Panc1 (cell line): ENCODE measurements around the gene GPR107. TPM values are rescaled to one million over a fixed set of nuclear protein-coding genes. Genes with fewer than 3 reads are reported as not detected.

ENCODE experiments used
- ATAC-seq: fragments of 200-7000 bp; cut with Tn5 transposase; 2 replicates; pipeline ENCODE4 v1.9.1; 2020; ENCODE audit warnings: mild to moderate bottlenecking, moderate library complexity
- BruUV-seq: library from RNA; stranded (reverse); fragments of 400-500 nt; replicated peaks from 2 replicates; lab custom pipeline; 2021; lab: Mats Ljungman, UMichigan
- CTCF ChIA-PET: fragments of 300-600 bp; sonication (Branson Sonifier 250); formaldehyde crosslinking; loops from one replicate; lab custom pipeline; 2022; ENCODE audit warnings: antibody characterized with exemption; lab: Charles Lee
- POLR2A ChIA-PET: fragments of 300-600 bp; sonication (Branson Sonifier 250); formaldehyde crosslinking; loops from one replicate; lab custom pipeline; 2022; ENCODE audit warnings: antibody characterized with exemption; lab: Charles Lee
- DNase-seq: peaks from one replicate; pipeline ENCODE4 v3.0.0-alpha.2; 2010; ENCODE audit warnings: low read depth, low spot score
- H3K27ac ChIP-seq: 2 replicates; pipeline ENCODE4 v1.5.1; 2011; ENCODE audit warnings: mild to moderate bottlenecking, low read length, inconsistent platforms
- H3K27me3 ChIP-seq: fragments of 200-500 bp; sonication (Bioruptor generic); 2 replicates; pipeline ENCODE4 v1.6.0; 2014; ENCODE audit warnings: low read length, inconsistent platforms; ENCODE audit not compliant: control insufficient read depth, insufficient read depth
- H3K36me3 ChIP-seq: fragments of 200-500 bp; sonication (Bioruptor generic); 2 replicates; pipeline ENCODE4 v1.5.1; 2014; ENCODE audit warnings: inconsistent platforms, mild to moderate bottlenecking, low read length, moderate library complexity; ENCODE audit not compliant: control insufficient read depth, insufficient read depth
- H3K4me1 ChIP-seq: 2 replicates; pipeline ENCODE4 v1.5.1; 2011; ENCODE audit warnings: inconsistent platforms, mild to moderate bottlenecking, low read length, moderate library complexity; ENCODE audit not compliant: control insufficient read depth, insufficient read depth
- H3K4me3 ChIP-seq, 2 experiments: 2 replicates each; pipeline ENCODE4 v1.5.1; 2011 to 2012; ENCODE audit warnings: low read depth in 2 of 2, low read length in 2 of 2, mild to moderate bottlenecking in 2 of 2, inconsistent platforms in 1 of 2, moderate library complexity in 1 of 2
- H3K9me3 ChIP-seq: fragments of 200-500 bp; sonication (Bioruptor generic); 2 replicates; pipeline ENCODE4 v1.5.1; 2014; ENCODE audit warnings: low read depth, mild to moderate bottlenecking, inconsistent platforms, low read length, moderate library complexity; ENCODE audit not compliant: control insufficient read depth, insufficient read depth
- CTCF ChIP-seq: fragments of 450-650 bp; IDR thresholded peaks from 2 replicates; pipeline ENCODE4 v1.5.1; 2017; ENCODE audit warnings: mild to moderate bottlenecking
- POLR2AphosphoS5 ChIP-seq: IDR thresholded peaks from 2 replicates; pipeline ENCODE4 v1.6.1; 2012; ENCODE audit warnings: mild to moderate bottlenecking, low read depth, low read length, moderate library complexity
- SIN3A ChIP-seq: IDR thresholded peaks from 2 replicates; pipeline ENCODE4 v1.6.1; 2012; ENCODE audit warnings: low read depth, mild to moderate bottlenecking, low read length, moderate library complexity, borderline replicate concordance; ENCODE audit not compliant: insufficient read depth
- TCF7L2 ChIP-seq: IDR thresholded peaks from 2 replicates; pipeline ENCODE4 v1.6.1; 2011; ENCODE audit warnings: mild to moderate bottlenecking, low read depth, low read length, inconsistent platforms
- in situ Hi-C: cut with HindIII; loops from 2 replicates; pipeline ENCODE4 v1.10.0; 2016; ENCODE audit warnings: low sequenced_read_pairs, low pct_unique_long_range_greater_than_20kb
- intact Hi-C: fragments of 100-400 bp; cut with micrococcal nuclease; formaldehyde crosslinking; loops from one replicate; pipeline ENCODE4 v1.10.0; 2022; ENCODE audit not compliant: unreplicated experiment
- total RNA-seq: library from RNA; stranded (reverse); gene quantifications from one replicate; pipeline ENCODE4 v1.2.1, GENCODE V29; 2021; ENCODE audit not compliant: unreplicated experiment
- TF ChIP-seq, protein P1 (sequence below), 2 experiments: IDR thresholded peaks; 2 replicates each; pipeline ENCODE4 v1.6.1; 2011 to 2012; ENCODE audit warnings: low read depth in 2 of 2, control low read depth in 1 of 2, low read length in 1 of 2, mild to moderate bottlenecking in 1 of 2, moderate library complexity in 1 of 2; ENCODE audit not compliant: insufficient read depth in 1 of 2

Gene GPR107
- total RNA-seq, 1 experiment from 2014 or later: 43.0 TPM

DNA sequence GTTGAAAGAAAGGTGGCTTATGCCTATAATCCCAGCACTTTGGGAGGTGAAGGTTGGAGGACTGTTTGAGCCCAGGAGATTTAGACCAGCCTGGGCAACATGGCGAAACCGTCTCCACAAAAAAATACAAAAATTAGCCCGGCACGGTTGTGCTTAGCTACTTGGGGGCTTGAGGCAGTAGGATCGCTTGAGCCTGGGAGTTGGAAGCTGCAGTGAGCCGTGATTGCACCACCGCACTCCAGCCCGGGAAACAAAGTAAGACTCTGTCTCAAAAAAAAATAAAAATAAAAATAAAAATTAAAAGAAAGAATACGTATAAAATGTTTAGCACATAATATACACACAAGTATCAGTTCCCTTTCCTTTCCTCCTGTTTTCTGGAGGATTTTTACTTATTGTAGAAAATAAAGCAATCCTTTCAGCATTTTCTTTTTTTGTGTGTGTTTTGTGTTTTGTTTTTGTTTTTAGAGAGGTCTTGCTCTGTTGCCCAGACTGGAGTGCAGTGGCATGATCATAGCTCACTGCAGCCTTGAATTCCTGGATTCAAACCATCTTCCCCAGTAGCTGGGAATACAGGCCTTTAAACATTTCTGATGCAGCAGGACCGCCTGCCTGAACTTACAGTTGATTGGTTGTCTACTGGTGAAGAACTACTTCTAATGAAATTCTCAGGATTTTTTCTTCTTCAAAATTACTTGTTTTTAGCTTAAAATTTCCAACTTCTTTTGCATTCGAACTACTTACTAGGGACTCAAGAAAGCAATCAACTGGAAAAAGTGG lies 4.1 kb upstream of the GPR107 start:
- no peak overlapping the region for H3K27ac ChIP-seq
- no peak for TF ChIP-seq CTCF
- TF ChIP-seq SIN3A: no peak
- TF ChIP-seq POLR2AphosphoS5: no peak
- TF ChIP-seq, protein P1, sequence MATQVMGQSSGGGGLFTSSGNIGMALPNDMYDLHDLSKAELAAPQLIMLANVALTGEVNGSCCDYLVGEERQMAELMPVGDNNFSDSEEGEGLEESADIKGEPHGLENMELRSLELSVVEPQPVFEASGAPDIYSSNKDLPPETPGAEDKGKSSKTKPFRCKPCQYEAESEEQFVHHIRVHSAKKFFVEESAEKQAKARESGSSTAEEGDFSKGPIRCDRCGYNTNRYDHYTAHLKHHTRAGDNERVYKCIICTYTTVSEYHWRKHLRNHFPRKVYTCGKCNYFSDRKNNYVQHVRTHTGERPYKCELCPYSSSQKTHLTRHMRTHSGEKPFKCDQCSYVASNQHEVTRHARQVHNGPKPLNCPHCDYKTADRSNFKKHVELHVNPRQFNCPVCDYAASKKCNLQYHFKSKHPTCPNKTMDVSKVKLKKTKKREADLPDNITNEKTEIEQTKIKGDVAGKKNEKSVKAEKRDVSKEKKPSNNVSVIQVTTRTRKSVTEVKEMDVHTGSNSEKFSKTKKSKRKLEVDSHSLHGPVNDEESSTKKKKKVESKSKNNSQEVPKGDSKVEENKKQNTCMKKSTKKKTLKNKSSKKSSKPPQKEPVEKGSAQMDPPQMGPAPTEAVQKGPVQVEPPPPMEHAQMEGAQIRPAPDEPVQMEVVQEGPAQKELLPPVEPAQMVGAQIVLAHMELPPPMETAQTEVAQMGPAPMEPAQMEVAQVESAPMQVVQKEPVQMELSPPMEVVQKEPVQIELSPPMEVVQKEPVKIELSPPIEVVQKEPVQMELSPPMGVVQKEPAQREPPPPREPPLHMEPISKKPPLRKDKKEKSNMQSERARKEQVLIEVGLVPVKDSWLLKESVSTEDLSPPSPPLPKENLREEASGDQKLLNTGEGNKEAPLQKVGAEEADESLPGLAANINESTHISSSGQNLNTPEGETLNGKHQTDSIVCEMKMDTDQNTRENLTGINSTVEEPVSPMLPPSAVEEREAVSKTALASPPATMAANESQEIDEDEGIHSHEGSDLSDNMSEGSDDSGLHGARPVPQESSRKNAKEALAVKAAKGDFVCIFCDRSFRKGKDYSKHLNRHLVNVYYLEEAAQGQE (IDR thresholded peaks at IDR 0.05; ENCODE audit: insufficient read depth in 1 of 2, low read depth in 2 of 2, low read length in 1 of 2): no peak
- no peak for TF ChIP-seq TCF7L2
- in situ Hi-C loops (no loop called here), intact Hi-C loops (no loop called here)
- DNase-seq: no peak
- H3K9me3 ChIP-seq: no peaks in the 10 kb centered on the region
- H3K4me1 ChIP-seq: peaks cover 16% of the 10 kb centered on the region
- ChIA-PET CTCF (no interaction called here), POLR2A (no interaction called here)
- ATAC-seq: no peak
- no TSS peak for BruUV-seq
- no peak overlapping the region for H3K4me3 ChIP-seq
- H3K27me3 ChIP-seq: no peaks in the 10 kb centered on the region
- H3K36me3 ChIP-seq: no peaks in the 10 kb centered on the region; the same call in 1 of the 2 replicates

DNA sequence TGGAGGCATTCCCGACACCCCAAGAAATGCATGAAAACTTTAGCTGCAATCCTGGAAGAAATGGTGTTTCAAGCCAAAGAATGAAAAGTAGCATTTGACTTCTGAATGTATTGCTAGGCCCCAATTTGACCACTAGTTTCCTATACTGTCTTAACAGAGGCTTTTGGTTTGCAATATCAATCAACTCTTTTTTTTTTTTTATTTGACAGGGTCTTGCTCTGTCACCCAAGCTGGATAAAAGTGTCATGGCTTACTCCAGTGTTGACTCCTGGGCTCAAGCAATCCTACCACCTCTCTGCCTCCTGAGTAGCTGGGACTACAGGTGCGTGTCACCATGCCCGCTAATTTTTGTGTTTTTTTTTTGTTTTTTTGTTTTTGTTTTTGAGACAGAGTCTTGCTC lies 3.2 kb upstream of the GPR107 start:
- H3K36me3 ChIP-seq: no peaks in the 10 kb centered on the region; the same call in 1 of the 2 replicates
- ChIA-PET POLR2A (no interaction called here), CTCF (no interaction called here)
- intact Hi-C loops: no loop called here
- TF ChIP-seq TCF7L2 (no peak), POLR2AphosphoS5 (no peak), SIN3A (no peak), CTCF (no peak)
- TF ChIP-seq, protein P1 (IDR thresholded peaks at IDR 0.05; ENCODE audit: insufficient read depth in 1 of 2, low read depth in 2 of 2, low read length in 1 of 2): no peak
- H3K4me3 ChIP-seq: no peak overlapping the region
- no peak overlapping the region for H3K27ac ChIP-seq
- DNase-seq: no peak
- in situ Hi-C loops: no loop called here
- no TSS peak for BruUV-seq
- peaks cover 9% of the 10 kb centered on the region for H3K4me1 ChIP-seq
- ATAC-seq: no peak
- no peaks in the 10 kb centered on the region for H3K9me3 ChIP-seq
- H3K27me3 ChIP-seq: no peaks in the 10 kb centered on the region
